Measurements from ENCODE around the gene RPUSD4. TPM values are rescaled to one million over a fixed set of nuclear protein-coding genes. Genes with fewer than 3 reads are reported as not detected.

The RPUSD4 gene
- total RNA-seq, 1 experiment from 2014 or later, result 42.9 TPM

DNA sequence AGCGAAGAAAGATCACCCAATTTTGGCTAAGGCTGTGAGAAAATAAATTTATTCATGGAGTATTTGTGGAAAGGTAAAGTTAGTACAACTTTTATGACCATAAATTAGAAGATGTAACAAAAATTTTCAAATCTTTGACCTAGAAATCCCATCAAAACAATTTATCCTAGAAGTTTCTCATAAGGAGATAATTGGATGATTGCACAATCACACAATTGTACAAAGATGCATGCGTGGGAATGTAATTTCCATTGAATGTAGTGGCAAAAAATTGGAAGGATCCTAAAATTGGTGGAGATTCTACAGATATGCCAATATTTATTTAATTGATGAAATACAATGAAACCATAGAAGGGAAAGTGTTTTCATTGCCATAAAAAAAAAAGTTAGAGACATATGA, 45.7 kb upstream of the RPUSD4 start:
- H3K4me3 Mint-ChIP-seq, result no peak overlapping the region
- no peaks in the 10 kb centered on the region for H3K23me2 ChIP-seq (ENCODE audit: insufficient read length, low read depth, low read length, poor library complexity, severe bottlenecking)
- H2AK5ac ChIP-seq (ENCODE audit: insufficient read length, low read length), result no peak overlapping the region
- H3K4me1 ChIP-seq (ENCODE audit: insufficient read depth, low read length), result no peaks in the 10 kb centered on the region
- H3K4ac ChIP-seq (ENCODE audit: low read depth, low read length), result no peak overlapping the region
- no peaks in the 10 kb centered on the region for H4K20me1 ChIP-seq (ENCODE audit: control insufficient read depth, insufficient read depth, insufficient read length)
- no peak overlapping the region for H4K8ac ChIP-seq (replicated peaks; ENCODE audit: insufficient read length, low read depth, low read length)
- H3K18ac ChIP-seq (ENCODE audit: insufficient read length, low read depth, low read length), result no peak overlapping the region
- no peak overlapping the region for H4K91ac ChIP-seq (ENCODE audit: insufficient read length, low read depth, low read length)
- H3K56ac ChIP-seq (ENCODE audit: insufficient read length, low read depth, low read length), result no peak overlapping the region
- H2BK12ac ChIP-seq (ENCODE audit: insufficient read length, low read depth, low read length), result no peak overlapping the region
- no peak overlapping the region for H3K27ac ChIP-seq (ENCODE audit: insufficient read length, low read depth, low read length)
- H3K27ac Mint-ChIP-seq, result no peak overlapping the region
- no peak for TF ChIP-seq CTCF (conservative IDR thresholded peaks at IDR 0.05)
- no CpG with 5 or more reads among the region's 2 CpGs for WGBS (ENCODE audit: extremely low coverage, insufficient read length, low lambda C conversion rate)
- H3K9me3 Mint-ChIP-seq, result no peaks in the 10 kb centered on the region
- H3K79me1 ChIP-seq (ENCODE audit: insufficient read depth, low read depth, low read length, poor library complexity, severe bottlenecking), result no peaks in the 10 kb centered on the region
- H2BK120ac ChIP-seq (ENCODE audit: low read depth, low read length, poor library complexity, severe bottlenecking), result no peak overlapping the region
- H4K5ac ChIP-seq (ENCODE audit: insufficient read length, low read depth, low read length), result no peak overlapping the region
- H2AFZ ChIP-seq (ENCODE audit: low read length), result no peak overlapping the region
- H3K36me3 Mint-ChIP-seq (ENCODE audit: insufficient read depth in 1 of 3, low read depth in 3 of 3), result peaks cover 8 to 58% (median 39%) of the 10 kb centered on the region in 3 experiments; a peak in 5 of 7 replicates
- no peak overlapping the region for H2BK5ac ChIP-seq (ENCODE audit: insufficient read length, low read length)
- no peak overlapping the region for H3K23ac ChIP-seq (ENCODE audit: insufficient read length, low read depth, low read length)
- DNase-seq, result no peak
- H3K14ac ChIP-seq (ENCODE audit: insufficient read depth, low read length), result no peak overlapping the region
- no peak overlapping the region for H3K9ac ChIP-seq (ENCODE audit: extremely low read depth, insufficient read length, low read length)
- no peaks in the 10 kb centered on the region for H3K9me3 ChIP-seq (ENCODE audit: control insufficient read depth, low read depth, low read length)
- no peak overlapping the region for H2BK20ac ChIP-seq (ENCODE audit: low read depth, low read length, poor library complexity, severe bottlenecking)
- no peaks in the 10 kb centered on the region for H3K27me3 Mint-ChIP-seq (ENCODE audit: low read depth)
- no peaks in the 10 kb centered on the region for H3K79me2 ChIP-seq (ENCODE audit: insufficient read depth, low read length)
- no peaks in the 10 kb centered on the region for H3K4me1 Mint-ChIP-seq
- no peaks in the 10 kb centered on the region for H3K27me3 ChIP-seq (ENCODE audit: insufficient read depth, low read length)
- H3K4me2 ChIP-seq (ENCODE audit: insufficient read depth, insufficient read length, low read length), result no peak overlapping the region
- H3T11ph ChIP-seq (ENCODE audit: low read length), result no peak overlapping the region
- no peak overlapping the region for H2BK15ac ChIP-seq (ENCODE audit: low read depth, low read length)
